OCI-LY7 (cell line): ENCODE measurements around the gene MTCP1. TPM values are rescaled to one million over a fixed set of nuclear protein-coding genes. Genes with fewer than 3 reads are reported as not detected.

Source experiments
- BruUV-seq: library from RNA; stranded (reverse); fragments of 400-500 nt; replicated peaks from 2 replicates; lab custom pipeline; 2021; lab: Mats Ljungman, UMichigan
- CTCF ChIA-PET: fragments of 300-600 bp; sonication (Branson Sonifier 250); formaldehyde crosslinking; loops from one replicate; lab custom pipeline; 2022; ENCODE audit warnings: antibody characterized with exemption; ENCODE audit not compliant: unreplicated experiment; lab: Charles Lee
- POLR2A ChIA-PET: fragments of 300-600 bp; sonication (Branson Sonifier 250); formaldehyde crosslinking; loops from one replicate; lab custom pipeline; 2022; ENCODE audit warnings: antibody characterized with exemption; lab: Charles Lee
- DNase-seq: peaks from one replicate; pipeline ENCODE4 v3.0.0-alpha.2; 2015; ENCODE audit warnings: low spot score
- H2AFZ ChIP-seq: fragments of 200-600 bp; sonication (generic), shearing (Covaris generic); 2 replicates; pipeline ENCODE4 v1.6.1; 2014; ENCODE audit warnings: mild to moderate bottlenecking, antibody characterized with exemption, low read length, moderate library complexity
- H3K27ac ChIP-seq: fragments of 200-600 bp; sonication (generic); 2 replicates; pipeline ENCODE4 v1.5.1; 2014; ENCODE audit warnings: mixed run types, low read depth, mild to moderate bottlenecking, moderate library complexity, low read length, inconsistent platforms; ENCODE audit not compliant: poor library complexity, severe bottlenecking
- H3K36me3 ChIP-seq: fragments of 200-600 bp; sonication (generic); 2 replicates; pipeline ENCODE4 v1.6.1; 2014; ENCODE audit warnings: mild to moderate bottlenecking, antibody characterized with exemption, low read length, moderate library complexity, mixed read lengths; ENCODE audit not compliant: insufficient read depth
- H3K4me1 ChIP-seq: fragments of 200-600 bp; sonication (generic); 2 replicates; pipeline ENCODE4 v1.5.1; 2014; ENCODE audit warnings: mild to moderate bottlenecking, low read length; ENCODE audit not compliant: insufficient read depth, poor library complexity, severe bottlenecking
- H3K4me2 ChIP-seq: fragments of 200-600 bp; sonication (generic); 2 replicates; pipeline ENCODE4 v1.6.1; 2014; ENCODE audit warnings: mild to moderate bottlenecking, low read length
- H3K4me3 ChIP-seq: fragments of 200-600 bp; sonication (generic); 2 replicates; pipeline ENCODE4 v1.5.1; 2014; ENCODE audit warnings: mild to moderate bottlenecking, low read depth, low read length; ENCODE audit not compliant: poor library complexity, severe bottlenecking
- H3K79me2 ChIP-seq: fragments of 200-600 bp; sonication (generic); 2 replicates; pipeline ENCODE4 v1.6.1; 2016; ENCODE audit warnings: low read depth, mild to moderate bottlenecking, low read length, moderate library complexity, mixed read lengths; ENCODE audit not compliant: insufficient read depth
- H3K9me2 ChIP-seq: fragments of 200-600 bp; sonication (generic); 2 replicates; pipeline ENCODE4 v1.6.1; 2016; ENCODE audit warnings: mild to moderate bottlenecking, low read length, mixed read lengths; ENCODE audit not compliant: insufficient read depth
- H3K9me3 ChIP-seq: fragments of 200-600 bp; sonication (generic); 2 replicates; pipeline ENCODE4 v1.6.1; 2014; ENCODE audit warnings: mild to moderate bottlenecking, mixed run types, low read length, mixed read lengths
- H4K20me1 ChIP-seq: fragments of 200-600 bp; sonication (generic); 2 replicates; pipeline ENCODE4 v1.6.1; 2014; ENCODE audit warnings: mild to moderate bottlenecking, antibody characterized with exemption, low read length, moderate library complexity, mixed read lengths; ENCODE audit not compliant: insufficient read depth
- EZH2phosphoT487 ChIP-seq: fragments of 200-600 bp; sonication (generic); IDR thresholded peaks from 2 replicates; pipeline ENCODE4 v1.6.1; 2018; ENCODE audit warnings: low read depth, borderline replicate concordance, mild to moderate bottlenecking, mixed run types, antibody characterized with exemption, low read length, moderate library complexity, mixed read lengths
- intact Hi-C: fragments of 100-400 bp; cut with micrococcal nuclease; formaldehyde crosslinking; loops from one replicate; pipeline ENCODE4 v1.10.0; 2022; ENCODE audit not compliant: unreplicated experiment
- total RNA-seq, 2 experiments: library from RNA; depleted of rRNA in 1 of 2; stranded (reverse); fragments of >200 nt in 1 of 2; shearing (Covaris generic) in 1 of 2; gene quantifications; 2 replicates each; pipeline ENCODE4 v1.2.3, GENCODE V29; 2014 to 2022
- TF ChIP-seq, protein P1 (sequence below): fragments of 200-600 bp; sonication (generic); conservative IDR thresholded peaks from 2 replicates; pipeline ENCODE4 v1.5.1; 2014; ENCODE audit warnings: mild to moderate bottlenecking, antibody characterized with exemption, low read length, moderate library complexity, mixed read lengths

The MTCP1 gene
- total RNA-seq, 2 experiments from 2014 or later = 16.9 to 39.6 TPM

DNA sequence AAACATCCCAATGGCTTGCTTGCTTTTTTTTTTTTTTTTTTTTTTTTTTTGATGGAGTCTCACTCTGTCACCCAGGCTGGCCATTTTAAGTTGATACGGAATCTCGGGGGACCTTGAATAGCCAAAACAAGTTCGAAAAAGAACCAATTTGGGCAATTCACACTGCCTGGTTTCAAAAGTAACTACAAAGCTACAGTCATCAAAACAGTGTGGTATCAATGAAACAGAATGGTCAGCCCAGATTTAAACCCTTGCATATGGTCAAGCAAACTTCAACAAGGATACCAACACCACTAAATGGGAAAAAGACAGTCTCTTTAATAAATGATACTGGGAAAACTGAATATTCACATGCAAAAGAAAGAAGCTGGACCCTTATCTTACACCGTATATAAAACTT lies 42.2 kb upstream of the MTCP1 start:
- Histone ChIP-seq H4K20me1 (no peaks in the 10 kb centered on the region), H3K9me2 (no peaks in the 10 kb centered on the region), H3K4me2 (no peak overlapping the region), H3K27ac (no peak overlapping the region), H3K9me3 (no peaks in the 10 kb centered on the region), H3K4me1 (no peaks in the 10 kb centered on the region), H3K4me3 (no peak overlapping the region), H3K79me2 (no peaks in the 10 kb centered on the region), H2AFZ (no peak overlapping the region), H3K36me3 (peaks cover 39% of the 10 kb centered on the region)
- ChIA-PET CTCF (no interaction called here), POLR2A (no interaction called here)
- no peak for DNase-seq
- intact Hi-C loops = no loop called here
- no TSS peak for BruUV-seq
- TF ChIP-seq, protein P1, sequence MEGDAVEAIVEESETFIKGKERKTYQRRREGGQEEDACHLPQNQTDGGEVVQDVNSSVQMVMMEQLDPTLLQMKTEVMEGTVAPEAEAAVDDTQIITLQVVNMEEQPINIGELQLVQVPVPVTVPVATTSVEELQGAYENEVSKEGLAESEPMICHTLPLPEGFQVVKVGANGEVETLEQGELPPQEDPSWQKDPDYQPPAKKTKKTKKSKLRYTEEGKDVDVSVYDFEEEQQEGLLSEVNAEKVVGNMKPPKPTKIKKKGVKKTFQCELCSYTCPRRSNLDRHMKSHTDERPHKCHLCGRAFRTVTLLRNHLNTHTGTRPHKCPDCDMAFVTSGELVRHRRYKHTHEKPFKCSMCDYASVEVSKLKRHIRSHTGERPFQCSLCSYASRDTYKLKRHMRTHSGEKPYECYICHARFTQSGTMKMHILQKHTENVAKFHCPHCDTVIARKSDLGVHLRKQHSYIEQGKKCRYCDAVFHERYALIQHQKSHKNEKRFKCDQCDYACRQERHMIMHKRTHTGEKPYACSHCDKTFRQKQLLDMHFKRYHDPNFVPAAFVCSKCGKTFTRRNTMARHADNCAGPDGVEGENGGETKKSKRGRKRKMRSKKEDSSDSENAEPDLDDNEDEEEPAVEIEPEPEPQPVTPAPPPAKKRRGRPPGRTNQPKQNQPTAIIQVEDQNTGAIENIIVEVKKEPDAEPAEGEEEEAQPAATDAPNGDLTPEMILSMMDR = no peak
- TF ChIP-seq EZH2phosphoT487 = no peak

DNA sequence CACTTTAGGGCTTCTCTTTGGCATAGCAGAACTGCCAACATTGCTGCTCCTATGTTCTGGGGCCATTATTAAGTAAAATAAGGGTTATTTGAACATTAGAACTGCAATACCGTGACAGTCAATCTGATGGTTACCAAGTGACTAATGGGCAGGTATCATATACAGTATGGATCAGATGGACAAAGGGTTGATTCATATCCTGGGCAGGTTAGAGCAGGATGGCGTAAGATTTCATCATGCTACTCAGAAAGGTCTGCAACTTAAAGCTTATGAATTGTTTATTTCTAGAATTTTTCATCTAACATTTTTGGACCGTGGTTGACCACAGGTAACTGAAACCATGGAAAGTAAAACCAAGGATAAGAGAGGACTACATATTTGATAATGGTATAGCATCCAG lies 41.2 kb upstream of the MTCP1 start:
- Histone ChIP-seq H3K4me1 (no peaks in the 10 kb centered on the region), H3K27ac (no peak overlapping the region), H3K9me2 (no peaks in the 10 kb centered on the region), H3K4me2 (no peak overlapping the region), H4K20me1 (no peaks in the 10 kb centered on the region), H3K9me3 (no peaks in the 10 kb centered on the region), H3K36me3 (peaks cover 40% of the 10 kb centered on the region), H3K4me3 (no peak overlapping the region), H3K79me2 (no peaks in the 10 kb centered on the region), H2AFZ (no peak overlapping the region)
- intact Hi-C loops = no loop called here
- POLR2A ChIA-PET = no interaction called here
- TF ChIP-seq EZH2phosphoT487 = no peak
- TF ChIP-seq, protein P1 = no peak
- DNase-seq = no peak
- CTCF ChIA-PET = no interaction called here
- no TSS peak for BruUV-seq

DNA sequence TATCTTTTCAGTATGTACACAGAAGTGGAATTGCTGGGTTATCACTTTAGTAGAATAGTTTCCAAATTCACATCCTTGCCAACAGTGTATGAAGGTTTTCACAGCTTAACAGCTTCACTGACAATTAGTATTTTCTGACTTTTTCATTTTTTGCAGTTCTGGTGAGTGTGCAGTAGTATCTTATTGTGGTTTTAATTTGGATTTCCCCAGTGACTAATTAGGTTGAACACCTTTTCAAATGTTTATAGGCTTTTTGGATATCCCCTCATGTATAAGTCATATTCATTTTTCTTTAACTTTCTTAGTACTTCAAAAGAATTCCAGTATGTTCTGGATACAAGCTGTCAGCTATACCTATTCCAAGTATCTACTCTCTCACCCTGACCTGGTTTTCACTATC lies 37.5 kb upstream of the MTCP1 start:
- Histone ChIP-seq H3K4me1 (no peaks in the 10 kb centered on the region), H3K36me3 (peaks cover 51% of the 10 kb centered on the region), H3K79me2 (no peaks in the 10 kb centered on the region), H4K20me1 (no peaks in the 10 kb centered on the region), H3K4me3 (no peak overlapping the region), H3K4me2 (no peak overlapping the region), H3K27ac (no peak overlapping the region), H3K9me2 (no peaks in the 10 kb centered on the region), H2AFZ (no peak overlapping the region), H3K9me3 (no peaks in the 10 kb centered on the region)
- CTCF ChIA-PET = no interaction called here
- POLR2A ChIA-PET = no interaction called here
- no TSS peak for BruUV-seq
- DNase-seq = no peak
- intact Hi-C loops = no loop called here
- TF ChIP-seq, protein P1 = no peak
- no peak for TF ChIP-seq EZH2phosphoT487
